ENCODE results near the gene C1orf35. TPM values are rescaled to one million over a fixed set of nuclear protein-coding genes. Genes with fewer than 3 reads are reported as not detected.

Gene C1orf35
- total RNA-seq, 1 experiment from 2014 or later: 63.3 TPM

DNA sequence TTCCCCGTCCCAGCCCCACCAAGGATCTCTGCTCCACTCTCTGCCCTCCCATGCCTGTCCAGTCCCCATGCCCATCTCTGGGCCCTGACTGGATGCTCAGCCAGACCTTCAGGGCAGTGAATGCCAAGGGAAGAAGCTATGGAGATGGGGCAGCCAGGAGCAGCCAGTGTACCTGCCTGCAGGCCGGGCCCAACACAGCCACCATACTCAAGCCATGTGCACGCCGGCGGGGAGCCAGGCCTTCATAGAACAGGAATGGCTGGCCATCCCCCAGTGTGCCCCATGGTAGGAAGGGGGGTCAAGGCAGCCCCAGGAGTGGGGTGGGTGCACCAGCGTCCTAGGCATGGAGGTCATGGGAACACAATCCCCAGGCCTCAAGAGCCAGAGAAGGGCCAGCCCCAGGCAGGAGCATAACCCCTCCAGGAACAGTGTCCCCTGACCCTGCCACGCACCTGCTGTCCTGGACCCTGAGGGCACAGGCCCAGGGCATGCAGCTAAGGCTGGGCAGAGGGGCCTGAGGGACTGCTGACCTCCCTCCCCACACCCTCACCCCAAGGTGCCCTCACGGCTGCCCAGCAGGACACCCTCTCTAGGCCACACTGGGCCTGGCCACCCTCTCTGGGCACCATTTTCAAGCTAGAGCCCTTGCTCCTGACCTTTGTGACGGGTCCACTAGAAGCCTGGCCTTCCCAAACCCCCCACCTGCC is 40.9 kb downstream of the C1orf35 start:
- no peak overlapping the region for H3K9ac ChIP-seq (ENCODE audit: low read length)
- H3K4me2 ChIP-seq (ENCODE audit: low read length): no peak overlapping the region
- POLR2A ChIA-PET (ENCODE audit: unreplicated experiment): no interaction called here
- H3K36me3 ChIP-seq (ENCODE audit: low read depth, low read length): no peaks in the 10 kb centered on the region
- no peaks in the 10 kb centered on the region for H4K20me1 ChIP-seq (ENCODE audit: low read length)
- CTCF ChIA-PET: no interaction called here
- H3K4me1 ChIP-seq (ENCODE audit: insufficient read depth, low read length): peaks cover 8% of the 10 kb centered on the region; the same call in 1 of the 2 replicates
- DNase-seq (no peak), ATAC-seq (no peak)
- intact Hi-C loops (cut with micrococcal nuclease): no loop called here
- H3K9me3 ChIP-seq (ENCODE audit: low read length): no peaks in the 10 kb centered on the region
- TF ChIP-seq CTCF (conservative IDR thresholded peaks at IDR 0.05; ENCODE audit: low read depth, low read length) (no peak), EZH2 (IDR thresholded peaks at IDR 0.05; ENCODE audit: low read length, unreplicated experiment) (no peak), EZH2phosphoT487 (IDR thresholded peaks at IDR 0.05; ENCODE audit: borderline replicate concordance, low read length) (no peak)
- no TSS peak for BruUV-seq (replicated peaks)
- no peak overlapping the region for H3K4me3 ChIP-seq (ENCODE audit: low read length)
- H2AFZ ChIP-seq (ENCODE audit: low read length): no peak overlapping the region
- H3F3A ChIP-seq (ENCODE audit: low read length, unreplicated experiment): no peaks in the 10 kb centered on the region
- peaks cover 9% of the 10 kb centered on the region for H3K27me3 ChIP-seq (ENCODE audit: low read length)
- no peaks in the 10 kb centered on the region for H3K9me2 ChIP-seq (replicated peaks; ENCODE audit: low read length)
- H3K79me2 ChIP-seq (ENCODE audit: low read length): no peaks in the 10 kb centered on the region
- no peak overlapping the region for H3K27ac ChIP-seq (ENCODE audit: low read length)

- Histone ChIP-seq H3K27me3 (ENCODE audit: low read length) (peaks cover 4% of the 10 kb centered on the region; the same call in 1 of the 2 replicates), H3K79me2 (ENCODE audit: low read length) (no peaks in the 10 kb centered on the region), H3K27ac (ENCODE audit: low read length) (no peak overlapping the region), H3F3A (ENCODE audit: low read length, unreplicated experiment) (peaks cover 2% of the 10 kb centered on the region), H2AFZ (ENCODE audit: low read length) (no peak overlapping the region), H3K4me2 (ENCODE audit: low read length) (no peak overlapping the region), H3K9ac (ENCODE audit: low read length) (no peak overlapping the region), H3K9me3 (ENCODE audit: low read length) (no peaks in the 10 kb centered on the region), H3K36me3 (ENCODE audit: low read depth, low read length) (no peaks in the 10 kb centered on the region), H3K9me2 (replicated peaks; ENCODE audit: low read length) (no peaks in the 10 kb centered on the region), H3K4me1 (ENCODE audit: insufficient read depth, low read length) (peaks cover 8% of the 10 kb centered on the region; the same call in 1 of the 2 replicates), H3K4me3 (ENCODE audit: low read length) (no peak overlapping the region), H4K20me1 (ENCODE audit: low read length) (no peaks in the 10 kb centered on the region)
- CTCF ChIA-PET: no interaction called here
- BruUV-seq (replicated peaks): no TSS peak
- ATAC-seq: no peak
- intact Hi-C loops (cut with micrococcal nuclease): no loop called here
- POLR2A ChIA-PET (ENCODE audit: unreplicated experiment): no interaction called here
- no peak for DNase-seq
- TF ChIP-seq EZH2 (IDR thresholded peaks at IDR 0.05; ENCODE audit: low read length, unreplicated experiment): no peak
- TF ChIP-seq CTCF (conservative IDR thresholded peaks at IDR 0.05; ENCODE audit: low read depth, low read length): no peak
- TF ChIP-seq EZH2phosphoT487 (IDR thresholded peaks at IDR 0.05; ENCODE audit: borderline replicate concordance, low read length): no peak
Observed at GRCh38 chr1:228061411-228062084, 41.6 kb downstream of the C1orf35 start.

Measured in PC-3 (cell line).